Stimulated activated naive CD4-positive, alpha-beta T cell (primary cell): ENCODE data around the gene CDH13.

Source experiments
- DNase-seq, 6 experiments: peaks; one replicate each; lab custom pipeline; 2025; lab: John Stamatoyannopoulos, UW

Gene CDH13

GRCh38 chr16:82652826-82653225 lies 26.1 kb downstream of the CDH13 start:
- DNase-seq, result no peak

GRCh38 chr16:82653550-82654511 lies 27.1 kb downstream of the CDH13 start:
- DNase-seq, result peak in 3 of 6 experiments; percentile 28 to 29 (median 28)

- peak in 4 of 6 experiments; percentile 43 to 63 (median 50) for DNase-seq
Observed at GRCh38 chr16:82655072-82655714, 28.4 kb downstream of the CDH13 start.

- no peak for DNase-seq
Observed at GRCh38 chr16:82655720-82656490, 29.1 kb downstream of the CDH13 start.

GRCh38 chr16:82657239-82657638 lies 30.5 kb downstream of the CDH13 start:
- no peak for DNase-seq

GRCh38 chr16:82657786-82658185 lies 31.0 kb downstream of the CDH13 start:
- no peak for DNase-seq

- no peak for DNase-seq
Observed at GRCh38 chr16:82658796-82659195, 32.0 kb downstream of the CDH13 start.

GRCh38 chr16:82660075-82660645 lies 33.4 kb downstream of the CDH13 start:
- no peak for DNase-seq

GRCh38 chr16:82660966-82661365 lies 34.2 kb downstream of the CDH13 start:
- DNase-seq, result no peak

- no peak for DNase-seq
Observed at GRCh38 chr16:82664181-82664580, 37.4 kb downstream of the CDH13 start.

- DNase-seq, result no peak
Observed at GRCh38 chr16:82665025-82665424, 38.3 kb downstream of the CDH13 start.

GRCh38 chr16:82667437-82667836 lies 40.7 kb downstream of the CDH13 start:
- DNase-seq, result no peak

- DNase-seq, result no peak
Observed at GRCh38 chr16:82668094-82668493, 41.3 kb downstream of the CDH13 start.

GRCh38 chr16:82671741-82672140 lies 45.0 kb downstream of the CDH13 start:
- DNase-seq, result no peak

GRCh38 chr16:82672676-82673075 lies 45.9 kb downstream of the CDH13 start:
- no peak for DNase-seq

GRCh38 chr16:82675300-82675699 lies 48.5 kb downstream of the CDH13 start:
- DNase-seq, result no peak

- DNase-seq, result no peak
Observed at GRCh38 chr16:82681592-82681991, 54.8 kb downstream of the CDH13 start.

- no peak for DNase-seq
Observed at GRCh38 chr16:82682767-82683166, 56.0 kb downstream of the CDH13 start.

GRCh38 chr16:82684256-82684655 lies 57.5 kb downstream of the CDH13 start:
- no peak for DNase-seq

- no peak for DNase-seq
Observed at GRCh38 chr16:82685526-82685925, 58.8 kb downstream of the CDH13 start.

GRCh38 chr16:82694239-82694874 lies 67.6 kb downstream of the CDH13 start:
- DNase-seq, result no peak

GRCh38 chr16:82695806-82696205 lies 69.0 kb downstream of the CDH13 start:
- DNase-seq, result no peak
